Measurements from ENCODE around the gene C11orf21.

GRCh38 chr11:2273771-2274170, 27.9 kb downstream of the C11orf21 start:
- TF ChIP-seq CTCF (IDR thresholded peaks at IDR 0.05; ENCODE audit: low read depth, low read length, poor library complexity, severe bottlenecking) = no peak
- no peak for TF ChIP-seq EZH2phosphoT487 (IDR thresholded peaks at IDR 0.05; ENCODE audit: borderline replicate concordance, low read length)
